ENCODE data around the gene PAIP2B. TPM values are rescaled to one million over a fixed set of nuclear protein-coding genes. Genes with fewer than 3 reads are reported as not detected.

The PAIP2B gene
- total RNA-seq (2021; ENCODE audit: unreplicated experiment) (5.9 TPM), Bru-seq, nascent RNA (percentile 44 among the genes with signal in this experiment), BruChase-seq, experiment 1, labeled RNA remaining after a 6-hour chase (percentile 68 among the genes with signal in this experiment), BruChase-seq, experiment 2, labeled RNA remaining after a 2-hour chase (percentile 57 among the genes with signal in this experiment)
- 2.1 and 2.7 TPM in 2 replicates for polyA plus RNA-seq (2012)
- long read RNA-seq, full-length matches to known transcripts = 1 of 4 reads
- long read RNA-seq, partial matches to known transcripts = 0 of 4 reads
- long read RNA-seq, other reads (novel, unspliced or antisense) = 3 of 4 reads

DNA sequence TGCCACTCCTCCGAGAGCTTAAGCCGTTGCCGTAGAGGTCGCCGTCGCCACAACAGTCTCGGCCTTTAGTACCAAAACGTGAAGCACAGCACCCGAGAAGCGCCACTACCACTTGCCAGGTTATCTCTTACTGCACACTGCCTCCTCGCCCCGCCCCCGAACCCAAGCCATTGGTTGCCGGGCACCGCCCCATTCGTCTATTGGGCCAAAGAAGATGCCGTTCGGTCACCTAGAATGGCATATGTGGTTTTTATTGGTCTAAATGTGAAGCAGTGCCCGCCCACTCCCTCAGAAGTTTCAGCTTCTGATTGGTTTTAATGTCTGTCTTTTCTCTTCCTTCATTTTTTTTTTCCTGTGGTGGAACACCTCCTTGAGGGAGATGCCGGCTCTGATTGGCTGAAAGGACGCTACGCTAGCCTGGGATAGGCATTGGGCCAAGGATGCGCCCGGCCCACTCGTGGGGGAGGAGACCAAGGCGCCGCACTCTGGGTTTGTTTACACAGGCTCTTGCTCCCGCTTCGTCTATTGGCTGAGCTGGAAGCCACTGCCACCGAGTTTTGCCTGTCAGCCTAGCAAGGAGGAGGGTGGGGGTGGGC, at the start of gene PAIP2B:
PAIP2B (minus strand) TSS at position 139 of the 596 bp plus-strand sequence. CDS start 24,514 bp downstream, outside the sequence.
- Histone ChIP-seq H3K4me1 (ENCODE audit: control insufficient read depth in 1 of 2, insufficient read depth in 2 of 2, low read length in 2 of 2) (peaks cover 3 to 20% of the 10 kb centered on the region in 2 experiments; a peak in 3 of 4 replicates), H3K27ac (ENCODE audit: low read depth, low read length) (peak within 1 kb of the TSS; percentile 39; the same call in 1 of the 2 replicates), H3K27me3 (ENCODE audit: insufficient read depth, low read length) (no peaks in the 10 kb centered on the region), H3K79me2 (ENCODE audit: insufficient read depth, low read length) (no peaks in the 10 kb centered on the region), H3K9me3 (ENCODE audit: control insufficient read depth in 1 of 2, insufficient read depth in 1 of 2, low read depth in 1 of 2, low read length in 2 of 2) (no peaks in the 10 kb centered on the region; a peak in 1 of 4 replicates), H3K4me2 (ENCODE audit: low read length) (peak within 1 kb of the TSS; percentile 90), H3K9ac (ENCODE audit: low read length) (peak within 1 kb of the TSS; percentile 64), H4K20me1 (ENCODE audit: insufficient read depth) (no peaks in the 10 kb centered on the region), H3K4me3 (replicated peaks in 1 of 2; ENCODE audit: low read depth in 1 of 2, low read length in 2 of 2) (peak within 1 kb of the TSS; percentile 67 to 71), H2AFZ (ENCODE audit: low read depth, low read length, poor library complexity, severe bottlenecking) (peak within 1 kb of the TSS; percentile 91), H3K36me3 (ENCODE audit: control insufficient read depth in 1 of 2, insufficient read depth in 2 of 2, low read length in 2 of 2) (no peaks in the 10 kb centered on the region), H3K9me2 (ENCODE audit: insufficient read depth) (no peaks in the 10 kb centered on the region)
- peak; percentile 99 for DNase-seq (ENCODE audit: low read depth, low spot score)
- ChIA-PET RAD21 (ENCODE audit: low non-redundant PET in 1 of 2, low total read pairs in 2 of 2, uncharacterized antibody in 2 of 2, unreplicated experiment in 2 of 2) (interaction anchor here (0.6 to 1.3 kb wide), 3 partner anchors 10 to 768 kb away, joined by 3 read pairs; no protein-coding TSS in a partner anchor), POLR2A (interaction anchor here (0.6 to 1.4 kb wide), 5 partner anchors 9 to 392 kb away, joined by 3 to 8 read pairs (median 4); partner anchors contain the start of gene ZNF638), CTCF (interaction anchor here (0.6 to 1.4 kb wide), 5 partner anchors 28 to 279 kb away, joined by 3 to 4 read pairs (median 3); partner anchors contain the start of gene ZNF638)
- ATAC-seq = peak; percentile 92
- BruUV-seq (replicated peaks) = no TSS peak
- intact Hi-C loops (cut with micrococcal nuclease) = loop anchor here (1.0 to 10.0 kb wide), 2 partner anchors 49 to 108 kb away; partner anchors contain the start of gene ZNF638
- TF ChIP-seq JUND (IDR thresholded peaks at IDR 0.05) (no peak), POLR2AphosphoS5 (IDR thresholded peaks at IDR 0.05; ENCODE audit: low read depth, low read length) (peak; percentile 87), EZH2phosphoT487 (IDR thresholded peaks at IDR 0.05; ENCODE audit: borderline replicate concordance) (no peak), ELF1 (IDR thresholded peaks at IDR 0.05; ENCODE audit: borderline replicate concordance, low read depth) (no peak), EGR1 (IDR thresholded peaks at IDR 0.05; ENCODE audit: low read depth) (peak; percentile 78), TCF7L2 (IDR thresholded peaks at IDR 0.05; ENCODE audit: borderline replicate concordance, extremely low read depth, insufficient read depth, insufficient read length) (peak; percentile 90), SIN3A (IDR thresholded peaks at IDR 0.05; ENCODE audit: low read depth) (0 out of 2 replicates have a peak, but pooled peaks have one; percentile 25), CEBPB (IDR thresholded peaks at IDR 0.05; ENCODE audit: low read depth) (no peak), RAD21 (IDR thresholded peaks at IDR 0.05; ENCODE audit: low read depth) (no peak), ZNF274 (IDR thresholded peaks at IDR 0.05; ENCODE audit: low read depth, low read length) (no peak), CTCF (IDR thresholded peaks at IDR 0.05 in 2 of 3, conservative IDR thresholded peaks at IDR 0.05 in 1 of 3; ENCODE audit: borderline replicate concordance in 1 of 3, insufficient read depth in 1 of 3, low read depth in 2 of 3, low read length in 2 of 3) (no peak), POLR2A (IDR thresholded peaks at IDR 0.05; ENCODE audit: borderline replicate concordance, extremely low read depth, insufficient read depth, insufficient read length) (peak; percentile 42), CBX3 (IDR thresholded peaks at IDR 0.05; ENCODE audit: low read depth) (no peak), SP1 (IDR thresholded peaks at IDR 0.05; ENCODE audit: low read depth) (peak; percentile 99), EZH2 (IDR thresholded peaks at IDR 0.05) (no peak), SRF (IDR thresholded peaks at IDR 0.05; ENCODE audit: low read depth) (no peak; the same call in 1 of the 2 replicates), FOSL1 (IDR thresholded peaks at IDR 0.05; ENCODE audit: low read depth) (no peak)
- TF ChIP-seq, protein P1, sequence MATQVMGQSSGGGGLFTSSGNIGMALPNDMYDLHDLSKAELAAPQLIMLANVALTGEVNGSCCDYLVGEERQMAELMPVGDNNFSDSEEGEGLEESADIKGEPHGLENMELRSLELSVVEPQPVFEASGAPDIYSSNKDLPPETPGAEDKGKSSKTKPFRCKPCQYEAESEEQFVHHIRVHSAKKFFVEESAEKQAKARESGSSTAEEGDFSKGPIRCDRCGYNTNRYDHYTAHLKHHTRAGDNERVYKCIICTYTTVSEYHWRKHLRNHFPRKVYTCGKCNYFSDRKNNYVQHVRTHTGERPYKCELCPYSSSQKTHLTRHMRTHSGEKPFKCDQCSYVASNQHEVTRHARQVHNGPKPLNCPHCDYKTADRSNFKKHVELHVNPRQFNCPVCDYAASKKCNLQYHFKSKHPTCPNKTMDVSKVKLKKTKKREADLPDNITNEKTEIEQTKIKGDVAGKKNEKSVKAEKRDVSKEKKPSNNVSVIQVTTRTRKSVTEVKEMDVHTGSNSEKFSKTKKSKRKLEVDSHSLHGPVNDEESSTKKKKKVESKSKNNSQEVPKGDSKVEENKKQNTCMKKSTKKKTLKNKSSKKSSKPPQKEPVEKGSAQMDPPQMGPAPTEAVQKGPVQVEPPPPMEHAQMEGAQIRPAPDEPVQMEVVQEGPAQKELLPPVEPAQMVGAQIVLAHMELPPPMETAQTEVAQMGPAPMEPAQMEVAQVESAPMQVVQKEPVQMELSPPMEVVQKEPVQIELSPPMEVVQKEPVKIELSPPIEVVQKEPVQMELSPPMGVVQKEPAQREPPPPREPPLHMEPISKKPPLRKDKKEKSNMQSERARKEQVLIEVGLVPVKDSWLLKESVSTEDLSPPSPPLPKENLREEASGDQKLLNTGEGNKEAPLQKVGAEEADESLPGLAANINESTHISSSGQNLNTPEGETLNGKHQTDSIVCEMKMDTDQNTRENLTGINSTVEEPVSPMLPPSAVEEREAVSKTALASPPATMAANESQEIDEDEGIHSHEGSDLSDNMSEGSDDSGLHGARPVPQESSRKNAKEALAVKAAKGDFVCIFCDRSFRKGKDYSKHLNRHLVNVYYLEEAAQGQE (IDR thresholded peaks at IDR 0.05; ENCODE audit: low read depth) = no peak
- TF ChIP-seq, protein P2, sequence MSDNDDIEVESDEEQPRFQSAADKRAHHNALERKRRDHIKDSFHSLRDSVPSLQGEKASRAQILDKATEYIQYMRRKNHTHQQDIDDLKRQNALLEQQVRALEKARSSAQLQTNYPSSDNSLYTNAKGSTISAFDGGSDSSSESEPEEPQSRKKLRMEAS (IDR thresholded peaks at IDR 0.05) = peak; percentile 45; the same call in 1 of the 2 replicates
